Left forelimb (tissue), 1 donor: ENCODE measurements around the gene PCLO.
"Not testable (repeated sequence)": the region's sequence is repeated elsewhere in the genome, so short reads cannot be mapped to it uniquely, and the experiment has no call there.

Experiments used
- DNase-seq: peaks from one replicate; pipeline ENCODE4 v3.0.0-alpha.2; 2018; ENCODE audit warnings: low spot score

PCLO gene

DNA sequence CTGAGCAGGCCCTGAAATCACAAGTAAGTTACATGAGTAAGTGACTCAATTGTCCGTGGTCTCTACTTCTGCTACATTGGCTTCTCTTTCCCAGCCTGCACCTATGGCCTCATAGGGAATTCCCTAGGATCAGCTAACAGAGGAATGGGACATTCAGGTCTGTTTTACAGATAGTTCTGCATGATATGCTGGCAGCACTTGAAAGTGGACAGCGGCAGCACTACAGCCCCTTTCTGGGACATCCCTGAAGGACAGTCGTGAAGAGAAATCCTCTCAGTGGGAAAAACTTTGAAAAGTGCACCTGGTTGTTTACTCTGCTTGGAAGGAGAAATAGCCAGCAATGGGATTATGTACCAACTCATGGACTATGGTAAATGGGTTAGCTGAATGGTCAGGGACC is 426.1 kb downstream of the PCLO start:
- no peak for DNase-seq

DNA sequence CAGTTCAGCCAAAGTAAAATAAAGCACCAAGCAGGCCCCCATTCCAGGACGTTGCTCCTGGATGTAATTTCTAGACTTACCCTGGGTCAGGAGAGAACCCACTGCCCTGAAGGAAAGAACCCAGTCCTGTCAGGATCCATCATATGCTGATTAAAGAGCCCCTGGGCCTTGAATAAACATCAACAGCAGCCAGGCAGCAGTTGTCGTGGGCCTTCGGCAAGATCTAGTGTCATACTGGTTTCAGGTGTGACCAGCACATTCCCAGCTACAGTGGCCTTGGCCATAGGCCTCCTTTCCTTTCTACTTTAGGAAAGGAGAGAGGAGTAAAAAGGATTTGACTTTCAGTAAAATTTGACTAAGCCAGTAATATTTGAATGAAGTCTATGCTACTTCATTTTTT is 430.0 kb downstream of the PCLO start:
- no peak for DNase-seq

DNA sequence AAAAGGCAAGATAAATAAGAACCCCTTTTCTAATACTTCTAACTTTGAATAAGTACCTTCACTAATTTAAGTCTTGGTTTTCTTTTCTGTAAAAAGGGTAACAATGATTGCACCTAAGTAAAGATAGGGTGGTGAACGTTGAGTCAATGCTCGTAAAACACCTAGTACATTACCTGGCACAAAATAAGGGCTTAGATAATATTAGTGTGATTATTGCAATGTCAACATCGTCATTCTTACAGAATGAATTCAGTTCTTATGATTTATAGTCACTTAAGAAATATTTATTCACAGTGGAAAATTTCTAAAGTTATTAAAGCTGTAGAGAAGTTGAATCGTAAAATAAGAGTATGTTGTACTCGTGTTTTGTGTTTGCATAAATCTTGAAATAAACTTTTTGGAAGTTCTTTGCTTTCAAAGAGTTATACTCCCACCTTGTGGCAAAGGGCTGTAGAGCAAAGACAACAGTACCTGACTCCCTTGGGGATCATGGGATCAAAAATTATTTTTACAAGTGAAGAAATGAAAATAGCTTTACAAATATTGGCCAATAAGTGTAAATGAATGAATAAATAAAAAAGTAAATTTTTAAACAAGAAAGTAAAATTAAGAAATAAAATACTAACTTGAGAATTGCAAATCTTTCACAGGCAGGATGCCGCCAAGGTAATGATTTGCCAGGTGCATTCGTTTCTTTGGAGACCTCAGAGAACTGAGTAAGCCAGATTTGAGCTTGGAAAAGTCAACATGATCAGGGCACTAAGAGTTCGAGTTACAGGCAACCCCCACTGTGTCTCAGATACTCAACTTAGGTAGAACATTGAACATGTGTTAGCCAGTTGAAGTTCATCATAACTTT is 433.3 kb downstream of the PCLO start:
- no peak for DNase-seq

DNA sequence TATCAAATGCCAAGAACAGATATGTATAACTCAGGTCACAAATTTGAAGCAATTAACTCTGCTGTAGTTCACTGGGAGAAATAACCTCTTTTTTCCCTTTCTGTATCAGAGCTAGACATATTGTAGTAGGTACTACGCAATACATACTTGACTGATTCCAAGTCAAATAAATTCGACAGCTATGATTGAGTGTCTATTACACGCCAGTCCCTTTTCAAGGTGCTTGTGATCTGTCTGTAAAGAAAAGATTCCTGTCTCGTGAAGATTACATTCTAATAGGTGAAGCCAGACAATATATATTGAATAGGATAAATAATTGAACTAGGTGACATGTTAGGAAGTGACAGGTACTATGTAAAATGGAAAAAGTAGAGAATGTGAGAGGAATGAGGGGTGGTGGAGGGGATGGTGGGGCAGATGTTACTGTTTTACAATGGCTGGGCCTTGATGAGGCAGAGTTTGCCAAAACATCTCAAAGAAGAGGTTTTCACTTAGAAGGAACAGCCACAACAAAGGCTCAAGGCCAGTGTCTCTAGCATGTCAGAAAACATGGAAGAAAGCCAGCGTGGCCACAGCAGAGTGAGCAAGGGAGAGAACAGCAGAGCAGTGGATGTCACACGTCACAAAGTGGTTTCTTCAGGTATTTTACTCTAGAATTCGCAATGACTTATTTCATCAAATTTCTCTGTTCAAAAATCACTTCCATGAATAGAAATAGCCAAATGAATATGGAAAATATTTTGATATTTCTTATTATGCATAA is 436.5 kb downstream of the PCLO start:
- DNase-seq, result no peak

DNA sequence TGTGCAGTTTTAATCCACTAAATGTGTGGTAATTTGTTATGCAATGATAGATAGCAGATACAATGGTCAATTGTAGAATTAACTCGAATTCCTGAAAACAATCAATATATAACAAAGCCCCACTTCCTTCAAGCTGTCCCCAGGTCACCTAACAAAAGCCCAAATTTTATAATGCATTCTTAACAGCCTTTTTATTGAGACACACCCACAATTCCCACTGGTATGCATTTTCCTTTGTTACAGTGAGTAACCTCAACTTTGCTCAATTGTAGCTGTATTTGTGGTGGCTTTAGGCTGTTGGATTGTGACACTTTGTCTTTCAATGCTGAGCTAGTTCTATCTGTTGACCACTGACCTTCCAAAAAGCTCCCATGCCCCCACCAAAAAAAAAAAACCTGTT is 439.3 kb downstream of the PCLO start:
- DNase-seq, result no peak

DNA sequence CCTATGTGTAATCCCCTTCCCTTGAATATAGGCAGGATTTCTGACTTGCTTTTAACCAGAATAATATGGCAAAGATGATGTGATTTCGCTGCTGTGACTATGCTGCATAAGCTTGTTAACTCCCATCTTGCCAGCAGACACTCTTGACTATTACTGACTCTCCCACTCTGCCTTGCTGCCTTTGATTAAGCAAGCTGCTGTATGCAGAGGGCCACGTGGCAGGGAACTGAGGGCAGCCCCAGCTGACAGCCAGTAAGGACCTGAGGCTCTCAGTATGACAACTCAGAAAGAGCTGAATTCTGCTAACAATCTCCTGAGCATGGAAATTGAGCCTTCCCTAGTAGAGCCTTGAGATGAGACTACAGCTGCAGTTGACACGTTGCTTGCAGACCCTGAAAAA is 439.7 kb downstream of the PCLO start:
- DNase-seq, result no peak

DNA sequence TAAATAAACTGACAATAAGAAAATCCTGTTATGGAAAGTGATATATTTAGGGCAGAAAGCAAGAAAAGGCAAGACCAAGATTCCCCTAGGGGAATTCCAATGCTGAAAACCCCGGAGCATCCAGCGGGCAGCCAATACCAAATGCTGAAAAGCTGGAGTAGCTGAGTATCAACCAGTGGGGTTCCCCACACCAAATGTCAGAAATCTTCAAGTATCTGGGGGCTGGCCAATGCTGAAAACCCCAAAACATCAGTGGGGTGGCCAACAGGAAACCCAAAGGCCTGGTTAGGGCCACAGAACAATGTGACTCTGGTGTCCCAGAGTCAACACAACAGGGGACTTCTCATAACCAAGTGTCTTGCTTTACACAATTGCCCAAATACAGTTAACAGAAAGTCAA is 447.3 kb downstream of the PCLO start:
- no peak for DNase-seq

DNA sequence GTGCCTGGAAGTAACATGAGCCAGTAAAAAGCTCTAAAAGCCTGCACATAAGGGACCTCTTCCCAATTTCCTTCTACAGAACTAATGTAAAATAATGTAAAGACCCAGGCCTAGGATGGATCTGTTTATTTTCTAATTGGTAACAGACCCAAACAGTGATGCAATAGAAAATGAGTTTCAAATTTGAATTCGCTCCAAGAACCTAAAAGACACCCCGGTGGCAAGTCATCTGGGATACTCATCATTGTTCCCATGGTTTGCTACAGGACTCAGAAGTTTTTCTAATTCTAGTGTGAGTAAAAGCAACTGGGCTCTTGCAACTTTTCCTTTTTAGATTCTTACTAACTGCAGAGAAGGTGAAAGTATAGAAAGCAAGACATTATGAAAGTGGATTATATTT is 447.8 kb downstream of the PCLO start:
- DNase-seq, result no peak

DNA sequence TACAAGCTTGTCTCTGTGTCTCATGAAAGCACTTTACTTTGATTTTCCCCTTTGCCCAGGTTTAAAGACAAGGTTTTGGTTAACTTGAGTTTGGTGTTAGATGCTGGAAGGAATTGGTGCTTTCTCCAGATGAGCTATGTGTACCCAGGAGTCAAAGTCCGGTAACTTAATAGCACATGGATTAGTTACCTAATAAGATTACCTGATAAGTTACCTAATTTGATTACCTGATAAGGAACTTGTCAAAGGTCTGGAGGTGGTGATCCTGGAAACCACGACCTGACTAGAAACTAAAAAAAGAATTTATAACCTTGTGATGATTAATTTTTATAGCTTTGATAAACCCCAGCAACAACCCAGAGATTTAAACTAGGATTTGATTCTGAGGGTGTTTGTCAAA is 449.2 kb downstream of the PCLO start:
- no peak for DNase-seq

DNA sequence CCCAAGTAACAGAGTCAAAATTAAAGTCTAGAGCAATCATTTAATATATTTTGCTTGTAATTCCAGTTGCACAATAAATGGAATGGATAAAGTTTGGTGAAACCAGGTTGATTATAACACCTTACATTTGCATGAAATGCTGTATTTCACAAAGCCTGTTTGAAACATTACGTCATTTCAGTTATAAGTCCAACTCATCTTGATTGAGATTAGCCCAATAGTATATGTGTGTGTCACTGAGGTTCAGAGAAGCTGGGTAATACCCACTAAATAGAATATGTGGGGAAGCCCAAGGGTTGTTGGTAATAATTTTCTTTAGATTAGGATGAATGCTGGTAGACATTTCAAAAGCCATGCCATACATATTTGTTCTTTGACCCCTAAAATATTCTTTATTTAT is 456.3 kb downstream of the PCLO start:
- not testable (repeated sequence) for DNase-seq

DNA sequence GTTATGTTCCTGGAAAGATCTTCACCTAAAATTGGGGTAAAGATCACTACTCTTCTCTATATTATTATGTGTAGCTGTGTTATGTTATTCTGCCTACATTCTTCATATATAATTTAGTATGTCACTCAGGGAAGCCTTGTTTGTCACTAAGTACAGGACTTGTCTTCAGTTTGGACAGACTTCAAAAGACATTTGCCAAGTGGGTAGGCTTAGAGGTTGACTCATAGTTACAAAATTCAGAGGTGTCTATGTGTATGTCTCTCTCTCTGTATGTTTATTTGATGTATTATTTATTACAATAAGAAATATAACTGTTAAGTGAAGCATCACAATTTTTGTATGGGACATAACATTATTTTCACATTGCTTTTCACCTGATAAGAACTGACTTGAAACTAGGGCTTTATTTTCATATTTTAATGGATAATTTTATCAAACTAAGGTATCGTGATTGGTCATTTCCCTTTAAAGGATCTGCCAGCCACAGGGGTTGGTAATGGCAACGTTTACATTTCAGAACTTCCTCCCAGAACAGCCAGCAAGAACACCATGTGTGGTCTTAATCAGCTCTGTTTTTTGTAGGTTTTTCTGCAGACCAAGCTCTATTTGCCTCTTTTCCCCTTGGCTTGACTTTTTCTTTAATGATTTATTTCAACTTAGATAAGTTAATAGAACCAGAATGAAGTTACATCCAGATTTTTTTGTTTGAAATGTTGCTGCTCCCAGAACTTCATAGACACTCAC is 457.0 kb downstream of the PCLO start:
- no peak for DNase-seq

DNA sequence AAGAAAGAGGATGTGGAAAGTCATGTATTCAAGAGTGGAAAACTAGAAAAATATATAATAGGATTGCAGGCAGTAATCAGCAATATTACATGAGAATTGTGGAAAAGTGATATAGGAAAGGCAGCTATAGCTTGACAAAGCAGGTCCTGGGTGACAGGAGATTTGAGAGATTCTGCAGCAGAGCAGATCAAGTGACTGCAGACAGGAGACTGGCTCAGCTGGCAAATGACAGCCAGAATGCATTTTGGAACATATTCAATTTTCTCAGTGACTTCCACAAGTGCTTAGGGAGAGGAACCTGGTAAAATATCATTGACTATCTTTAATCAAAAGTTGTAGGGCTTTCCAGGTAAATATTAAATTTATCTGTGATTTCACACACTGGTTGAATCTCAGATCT is 458.6 kb downstream of the PCLO start:
- no peak for DNase-seq
